Transverse colon (tissue), 4 donors: ENCODE results near the gene FOXP1. TPM values are rescaled to one million over a fixed set of nuclear protein-coding genes. Genes with fewer than 3 reads are reported as not detected.

Experiments used
- DNase-seq: peaks from one replicate; pipeline ENCODE4 v3.0.0-alpha.2; 2019
- H3K27ac ChIP-seq, 4 donors: fragments of 200-600 bp; sonication (generic); 2 replicates each; pipeline ENCODE4 v1.5.1; 2016 to 2018; ENCODE audit warnings: inconsistent platforms in 4 of 4
- H3K27me3 ChIP-seq: fragments of 200-600 bp; sonication (generic); 2 replicates; pipeline ENCODE4 v1.5.1; 2017; ENCODE audit warnings: inconsistent platforms
- H3K36me3 ChIP-seq, 4 donors: fragments of 200-600 bp; sonication (generic); 2 replicates each; pipeline ENCODE4 v1.5.1; 2017 to 2019; ENCODE audit warnings: inconsistent platforms in 4 of 4
- H3K4me1 ChIP-seq, 4 donors: fragments of 200-600 bp; sonication (generic); 2 replicates each; pipeline ENCODE4 v1.5.1; 2017 to 2020; ENCODE audit warnings: inconsistent platforms in 4 of 4
- H3K4me3 ChIP-seq, 4 donors: fragments of 200-600 bp; sonication (generic); 1 replicate in 1 of 4; 2 replicates in 3 of 4; pipeline versions ENCODE4 v1.5.1 to v1.6.1; 2017 to 2019; ENCODE audit warnings: inconsistent platforms in 4 of 4
- H3K9me3 ChIP-seq, 2 donors: fragments of 200-600 bp; sonication (generic); 2 replicates each; pipeline ENCODE4 v1.5.1; 2017 to 2019; ENCODE audit warnings: inconsistent platforms in 2 of 2
- EP300 ChIP-seq: sonication (generic); formaldehyde crosslinking; IDR thresholded peaks from one replicate; pipeline ENCODE4 v1.6.1; 2017; ENCODE audit warnings: antibody characterized with exemption, low read depth
- POLR2A ChIP-seq: fragments of 450-650 bp; IDR thresholded peaks from one replicate; pipeline ENCODE4 v1.6.1; 2016; ENCODE audit warnings: antibody characterized with exemption, mild to moderate bottlenecking, moderate library complexity
- POLR2AphosphoS5 ChIP-seq, 3 donors: sonication (generic); formaldehyde crosslinking; IDR thresholded peaks; one replicate each; pipeline ENCODE4 v1.6.1; 2016; ENCODE audit warnings: antibody characterized with exemption in 3 of 3
- WGBS, 2 donors: methylation state at CpG; one replicate each; pipeline ENCODE4 v1.1.5; 2018; ENCODE audit warnings: low coverage in 1 of 2; 5-methylcytosine and 5-hydroxymethylcytosine counted together
- in situ Hi-C, 4 donors: fragments of 200-750 bp; cut with MboI; loops; one replicate each; pipeline versions ENCODE4 v1.15.0 to v1.15.1; 2017; ENCODE audit warnings: low sequenced_read_pairs in 3 of 4, low pct_ligation_motif_present in 1 of 4, low pct_unique_long_range_greater_than_20kb in 1 of 4
- intact Hi-C: fragments of 100-400 bp; cut with DNase I; formaldehyde crosslinking; loops from one replicate; pipeline ENCODE4 v1.15.1; 2023; ENCODE audit warnings: low total_unique reads
- total RNA-seq, 4 donors: library from RNA; depleted of rRNA; stranded (reverse); fragments of >200 nt; gene quantifications; one replicate each; pipeline ENCODE4 v1.1.0, GENCODE V29; 2016
- TF ChIP-seq, protein P1 (sequence below), 5 experiments: fragments of 200-600 bp in 3 of 5; fragments of 450-650 bp in 2 of 5; sonication (generic) in 3 of 5; IDR thresholded peaks; 1 replicate in 2 of 5; 2 replicates in 3 of 5; pipeline ENCODE4 v1.5.1; 2016 to 2017; ENCODE audit warnings: antibody characterized with exemption in 5 of 5, inconsistent platforms in 3 of 5, mild to moderate bottlenecking in 2 of 5, moderate library complexity in 1 of 5

The FOXP1 gene
- total RNA-seq, 4 donors from 2014 or later, result 102 to 260 (median 150) TPM

- Histone ChIP-seq H3K27ac (no peak overlapping the region), H3K27me3 (no peaks in the 10 kb centered on the region), H3K4me3 (no peak overlapping the region), H3K9me3 (no peaks in the 10 kb centered on the region), H3K4me1 (peaks cover 0 to 6% (median 0%) of the 10 kb centered on the region in 4 donors), H3K36me3 (no peaks in the 10 kb centered on the region)
- DNase-seq, result no peak
- intact Hi-C loops (no loop called here), in situ Hi-C loops (no loop called here)
- 86 to 95% methylated on average over 4 of the region's 4 CpGs for WGBS, 2 donors
- no peak for TF ChIP-seq POLR2AphosphoS5 (IDR thresholded peaks at IDR 0.05)
- TF ChIP-seq EP300, result no peak
- TF ChIP-seq, protein P1, sequence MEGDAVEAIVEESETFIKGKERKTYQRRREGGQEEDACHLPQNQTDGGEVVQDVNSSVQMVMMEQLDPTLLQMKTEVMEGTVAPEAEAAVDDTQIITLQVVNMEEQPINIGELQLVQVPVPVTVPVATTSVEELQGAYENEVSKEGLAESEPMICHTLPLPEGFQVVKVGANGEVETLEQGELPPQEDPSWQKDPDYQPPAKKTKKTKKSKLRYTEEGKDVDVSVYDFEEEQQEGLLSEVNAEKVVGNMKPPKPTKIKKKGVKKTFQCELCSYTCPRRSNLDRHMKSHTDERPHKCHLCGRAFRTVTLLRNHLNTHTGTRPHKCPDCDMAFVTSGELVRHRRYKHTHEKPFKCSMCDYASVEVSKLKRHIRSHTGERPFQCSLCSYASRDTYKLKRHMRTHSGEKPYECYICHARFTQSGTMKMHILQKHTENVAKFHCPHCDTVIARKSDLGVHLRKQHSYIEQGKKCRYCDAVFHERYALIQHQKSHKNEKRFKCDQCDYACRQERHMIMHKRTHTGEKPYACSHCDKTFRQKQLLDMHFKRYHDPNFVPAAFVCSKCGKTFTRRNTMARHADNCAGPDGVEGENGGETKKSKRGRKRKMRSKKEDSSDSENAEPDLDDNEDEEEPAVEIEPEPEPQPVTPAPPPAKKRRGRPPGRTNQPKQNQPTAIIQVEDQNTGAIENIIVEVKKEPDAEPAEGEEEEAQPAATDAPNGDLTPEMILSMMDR (IDR thresholded peaks at IDR 0.05), result no peak
- no peak for TF ChIP-seq POLR2A
These were observed 406.2 kb downstream of the FOXP1 start for GRCh38 chr3:71177375-71177774.

- 96 to 100% methylated on average over 4 to 5 of the region's 5 CpGs for WGBS, 2 donors
- intact Hi-C loops, result no loop called here
These were observed 407.2 kb downstream of the FOXP1 start for GRCh38 chr3:71176366-71176765.

GRCh38 chr3:71175691-71176365 lies 407.7 kb downstream of the FOXP1 start:
- Histone ChIP-seq H3K36me3 (no peaks in the 10 kb centered on the region), H3K4me1 (peaks cover 0 to 6% (median 0%) of the 10 kb centered on the region in 4 donors), H3K9me3 (no peaks in the 10 kb centered on the region), H3K27me3 (no peaks in the 10 kb centered on the region), H3K27ac (no peak overlapping the region), H3K4me3 (no peak overlapping the region)
- in situ Hi-C loops, result no loop called here
- no peak for DNase-seq
- TF ChIP-seq POLR2A (no peak), EP300 (no peak), POLR2AphosphoS5 (IDR thresholded peaks at IDR 0.05) (no peak)
- TF ChIP-seq, protein P1 (IDR thresholded peaks at IDR 0.05), result no peak
- WGBS, 2 donors, result 89 to 90% methylated on average over 5 of the region's 5 CpGs
- intact Hi-C loops, result no loop called here

More at GRCh38 chr3:71176366-71176765, 407.2 kb downstream of the FOXP1 start:
- Histone ChIP-seq H3K9me3 (no peaks in the 10 kb centered on the region), H3K4me1 (peaks cover 0 to 6% (median 0%) of the 10 kb centered on the region in 4 donors), H3K27me3 (no peaks in the 10 kb centered on the region), H3K4me3 (no peak overlapping the region), H3K27ac (no peak overlapping the region), H3K36me3 (no peaks in the 10 kb centered on the region)
- DNase-seq, result no peak
- TF ChIP-seq, protein P1 (IDR thresholded peaks at IDR 0.05), result no peak
- TF ChIP-seq POLR2AphosphoS5 (IDR thresholded peaks at IDR 0.05) (no peak), POLR2A (no peak), EP300 (no peak)
- in situ Hi-C loops, result no loop called here

GRCh38 chr3:71172951-71173350 lies 410.6 kb downstream of the FOXP1 start:
- TF ChIP-seq EP300 (no peak), POLR2A (no peak), POLR2AphosphoS5 (IDR thresholded peaks at IDR 0.05) (no peak)
- TF ChIP-seq, protein P1 (IDR thresholded peaks at IDR 0.05), result no peak
- no peak overlapping the region for H3K4me3 ChIP-seq
- no peaks in the 10 kb centered on the region for H3K27me3 ChIP-seq
- WGBS, 2 donors, result 81 to 93% methylated on average over 2 of the region's 2 CpGs
- no peaks in the 10 kb centered on the region for H3K36me3 ChIP-seq
- in situ Hi-C loops (no loop called here), intact Hi-C loops (no loop called here)
- no peak for DNase-seq
- no peaks in the 10 kb centered on the region for H3K9me3 ChIP-seq
- no peak overlapping the region for H3K27ac ChIP-seq
- peaks cover 0 to 20% (median 5%) of the 10 kb centered on the region in 4 donors for H3K4me1 ChIP-seq
